Breast epithelium (tissue), 4 donors: ENCODE data around the gene TAOK1. TPM values are rescaled to one million over a fixed set of nuclear protein-coding genes. Genes with fewer than 3 reads are reported as not detected.

Experiments
- DNase-seq, 2 donors: peaks; one replicate each; pipeline ENCODE4 v3.0.0-alpha.2; 2019; ENCODE audit warnings: low spot score in 2 of 2
- H3K27ac ChIP-seq, 2 donors: fragments of 200-600 bp; sonication (generic) in 1 of 2; one replicate each; pipeline ENCODE4 v1.5.1; 2016 to 2019; ENCODE audit warnings: mild to moderate bottlenecking in 1 of 2
- H3K27me3 ChIP-seq, 2 donors: fragments of 200-600 bp; sonication (generic) in 1 of 2; one replicate each; pipeline versions ENCODE4 v1.5.1 to v1.6.0; 2017 to 2019; ENCODE audit warnings: control low read depth in 1 of 2, mild to moderate bottlenecking in 1 of 2
- H3K36me3 ChIP-seq: fragments of 200-600 bp; one replicate; pipeline ENCODE4 v1.5.1; 2019
- H3K4me1 ChIP-seq, 2 donors: fragments of 200-600 bp; sonication (generic); one replicate each; pipeline ENCODE4 v1.5.1; 2016 to 2019; ENCODE audit warnings: control low read depth in 1 of 2
- H3K4me3 ChIP-seq, 3 donors: fragments of 200-600 bp; sonication (generic); 1 replicate in 2 of 3; 2 replicates in 1 of 3; pipeline ENCODE4 v1.5.1; 2016 to 2019; ENCODE audit warnings: mild to moderate bottlenecking in 3 of 3, moderate library complexity in 2 of 3
- H3K9me3 ChIP-seq, 2 donors: fragments of 200-600 bp; sonication (generic) in 1 of 2; one replicate each; pipeline ENCODE4 v1.5.1; 2016 to 2019; ENCODE audit warnings: control low read depth in 1 of 2
- CTCF ChIP-seq, 3 donors: fragments of 450-650 bp; IDR thresholded peaks; one replicate each; pipeline ENCODE4 v1.5.1; 2016 to 2017; ENCODE audit warnings: antibody characterized with exemption in 3 of 3, mild to moderate bottlenecking in 3 of 3, moderate library complexity in 3 of 3
- POLR2A ChIP-seq: fragments of 450-650 bp; IDR thresholded peaks from one replicate; pipeline ENCODE4 v1.6.1; 2016; ENCODE audit warnings: antibody characterized with exemption, mild to moderate bottlenecking, moderate library complexity
- POLR2AphosphoS5 ChIP-seq, 3 donors: sonication (generic); formaldehyde crosslinking; IDR thresholded peaks; one replicate each; pipeline ENCODE4 v1.6.1; 2017; ENCODE audit warnings: antibody characterized with exemption in 3 of 3
- intact Hi-C: fragments of 100-400 bp; cut with DNase I; formaldehyde crosslinking; loops from one replicate; pipeline ENCODE4 v1.15.1; 2023; ENCODE audit warnings: low total_unique reads
- total RNA-seq, 3 donors: library from RNA; depleted of rRNA; stranded (reverse); fragments of >200 nt; gene quantifications; one replicate each; pipeline ENCODE4 v1.1.0, GENCODE V29; 2016

Gene TAOK1
- total RNA-seq, 3 donors from 2014 or later: 62.6 to 77.1 (median 67.8) TPM

- no peaks in the 10 kb centered on the region for H3K27me3 ChIP-seq
- H3K9me3 ChIP-seq: no peaks in the 10 kb centered on the region
- intact Hi-C loops: no loop called here
- H3K27ac ChIP-seq: peak overlapping the region in 1 of 2 donors; percentile 30
- no peak overlapping the region for H3K4me3 ChIP-seq
- peaks cover 3% of the 10 kb centered on the region in 2 donors for H3K4me1 ChIP-seq
- DNase-seq: no peak
- no peaks in the 10 kb centered on the region for H3K36me3 ChIP-seq
- TF ChIP-seq CTCF (IDR thresholded peaks at IDR 0.05): no peak
- TF ChIP-seq POLR2A: no peak
- TF ChIP-seq POLR2AphosphoS5 (IDR thresholded peaks at IDR 0.05): no peak
Observed at GRCh38 chr17:29561554-29562517, 171.7 kb downstream of the TAOK1 start.

- DNase-seq: no peak
- Histone ChIP-seq H3K36me3 (no peaks in the 10 kb centered on the region), H3K27ac (no peak overlapping the region), H3K4me1 (peaks cover 3% of the 10 kb centered on the region in 2 donors), H3K27me3 (no peaks in the 10 kb centered on the region), H3K4me3 (no peak overlapping the region), H3K9me3 (no peaks in the 10 kb centered on the region)
- no peak for TF ChIP-seq POLR2A
- TF ChIP-seq CTCF (IDR thresholded peaks at IDR 0.05): no peak
- TF ChIP-seq POLR2AphosphoS5 (IDR thresholded peaks at IDR 0.05): no peak
- intact Hi-C loops: no loop called here
Observed at GRCh38 chr17:29562615-29563014, 172.5 kb downstream of the TAOK1 start.

- intact Hi-C loops: no loop called here
- no peak overlapping the region for H3K27ac ChIP-seq
- H3K4me3 ChIP-seq: no peak overlapping the region
- no peak for DNase-seq
- peaks cover 3% of the 10 kb centered on the region in 2 donors for H3K4me1 ChIP-seq
- H3K27me3 ChIP-seq: no peaks in the 10 kb centered on the region
- no peaks in the 10 kb centered on the region for H3K9me3 ChIP-seq
- TF ChIP-seq CTCF (IDR thresholded peaks at IDR 0.05) (no peak), POLR2A (no peak), POLR2AphosphoS5 (IDR thresholded peaks at IDR 0.05) (no peak)
- H3K36me3 ChIP-seq: no peaks in the 10 kb centered on the region
Observed at GRCh38 chr17:29563816-29564215, 173.7 kb downstream of the TAOK1 start.

GRCh38 chr17:29565643-29566472 is 175.7 kb downstream of the TAOK1 start:
- H3K4me1 ChIP-seq: peaks cover 7% of the 10 kb centered on the region in 2 donors
- no peaks in the 10 kb centered on the region for H3K9me3 ChIP-seq
- intact Hi-C loops: no loop called here
- peak overlapping the region in 1 of 2 donors; percentile 91 for H3K27ac ChIP-seq
- H3K27me3 ChIP-seq: no peaks in the 10 kb centered on the region
- no peaks in the 10 kb centered on the region for H3K36me3 ChIP-seq
- H3K4me3 ChIP-seq: peak overlapping the region; percentile 65 to 87 (median 74)
- peak in 1 of 2 donors; percentile 51 for DNase-seq
- no peak for TF ChIP-seq CTCF (IDR thresholded peaks at IDR 0.05)
- no peak for TF ChIP-seq POLR2AphosphoS5 (IDR thresholded peaks at IDR 0.05)
- no peak for TF ChIP-seq POLR2A
